B cell (primary cell): ENCODE measurements around the gene UCHL1. TPM values are rescaled to one million over a fixed set of nuclear protein-coding genes. Genes with fewer than 3 reads are reported as not detected.
A peak's percentile ranks its signal among the peaks of the same experiment; 100 is the strongest.

ENCODE experiments used
- ATAC-seq: fragments of 200-7000 bp; cut with Tn5 transposase; one replicate; pipeline ENCODE4 v1.10.0; 2021; ENCODE audit warnings: low read depth, mild to moderate bottlenecking, moderate number of reproducible peaks, moderate library complexity
- CTCF ChIA-PET: fragments of 350-600 bp; sonication (Branson Sonifier 250); formaldehyde crosslinking; loops from one replicate; lab custom pipeline; 2021; ENCODE audit warnings: antibody characterized with exemption, inconsistent platforms; lab: Charles Lee
- POLR2A ChIA-PET: fragments of 350-600 bp; sonication (Branson Sonifier 250); formaldehyde crosslinking; loops from one replicate; lab custom pipeline; 2021; ENCODE audit warnings: antibody characterized with exemption; lab: Charles Lee
- DNase-seq: peaks from one replicate; pipeline ENCODE4 v3.0.0; 2013
- H2AFZ ChIP-seq: 2 replicates; pipeline ENCODE4 v1.6.1; 2012; ENCODE audit warnings: mild to moderate bottlenecking, low read depth, low read length; ENCODE audit not compliant: insufficient read depth, poor library complexity, severe bottlenecking
- H3K27ac ChIP-seq, 2 donors: 1 replicate in 1 of 2; 2 replicates in 1 of 2; pipeline ENCODE4 v1.5.1; 2012 to 2013; ENCODE audit warnings: low read length in 2 of 2, mild to moderate bottlenecking in 2 of 2, moderate library complexity in 1 of 2
- H3K27me3 ChIP-seq, 4 experiments: fragments of 200-600 bp in 1 of 4; sonication (generic) in 1 of 4; replicated peaks in 1 of 4; 1 replicate in 2 of 4; 2 replicates in 2 of 4; pipeline versions ENCODE4 v1.6.1 to v1.7.0; 2013 to 2016; ENCODE audit warnings: low read length in 3 of 4, mild to moderate bottlenecking in 2 of 4, mixed read lengths in 1 of 4, moderate library complexity in 1 of 4; ENCODE audit not compliant: insufficient read depth in 4 of 4, control insufficient read depth in 3 of 4; ENCODE audit errors: control extremely low read depth in 1 of 4
- H3K36me3 ChIP-seq, 2 experiments: replicated peaks in 1 of 2; 1 replicate in 1 of 2; 2 replicates in 1 of 2; pipeline versions ENCODE4 v1.6.1 to v1.7.1; 2013; ENCODE audit warnings: low read length in 1 of 2; ENCODE audit not compliant: insufficient read depth in 2 of 2, control insufficient read depth in 1 of 2; ENCODE audit errors: control extremely low read depth in 1 of 2, extremely low read depth in 1 of 2
- H3K4me1 ChIP-seq, 2 donors: fragments of 200-600 bp in 1 of 2; sonication (generic) in 1 of 2; 1 replicate in 1 of 2; 2 replicates in 1 of 2; pipeline versions ENCODE4 v1.5.1 to v1.6.1; 2013 to 2017; ENCODE audit warnings: low read length in 2 of 2; ENCODE audit not compliant: control insufficient read depth in 2 of 2, insufficient read depth in 2 of 2
- H3K4me2 ChIP-seq: replicated peaks from 2 replicates; pipeline ENCODE3; 2012; ENCODE audit warnings: mild to moderate bottlenecking, low read depth, low read length; ENCODE audit not compliant: poor library complexity, severe bottlenecking
- H3K4me3 ChIP-seq, 5 experiments: fragments of 200-600 bp in 1 of 5; sonication (generic) in 1 of 5; 1 replicate in 3 of 5; 2 replicates in 2 of 5; pipeline versions ENCODE4 v1.5.1 to v1.7.0; 2011 to 2016; ENCODE audit warnings: low read length in 4 of 5, mild to moderate bottlenecking in 4 of 5, low read depth in 2 of 5, control low read depth in 1 of 5, moderate library complexity in 1 of 5; ENCODE audit not compliant: insufficient read depth in 1 of 5; ENCODE audit errors: control extremely low read depth in 1 of 5, extremely low read depth in 1 of 5
- H3K79me2 ChIP-seq: fragments of 200-600 bp; sonication (generic); one replicate; pipeline ENCODE4 v1.6.0; 2016; ENCODE audit warnings: low read length; ENCODE audit not compliant: control insufficient read depth, insufficient read depth
- H3K9ac ChIP-seq: fragments of 200-600 bp; sonication (generic); 2 replicates; pipeline ENCODE4 v1.6.1; 2017; ENCODE audit warnings: mild to moderate bottlenecking, low read length, moderate library complexity
- H3K9me3 ChIP-seq, 3 donors: one replicate each; pipeline versions ENCODE4 v1.6.1 to v1.7.1; 2013; ENCODE audit warnings: low read length in 2 of 3; ENCODE audit not compliant: control insufficient read depth in 2 of 3, insufficient read depth in 1 of 3; ENCODE audit errors: control extremely low read depth in 1 of 3
- H4K20me1 ChIP-seq: 2 replicates; pipeline ENCODE4 v1.6.0; 2012; ENCODE audit warnings: mild to moderate bottlenecking, low read length; ENCODE audit not compliant: insufficient read depth, control insufficient read depth, poor library complexity, severe bottlenecking
- H3K27ac Mint-ChIP-seq: one replicate; pipeline ENCODE4 v1.8.0; 2021; ENCODE audit warnings: mixed read lengths
- H3K27me3 Mint-ChIP-seq: one replicate; pipeline ENCODE4 v1.8.0; 2021; ENCODE audit warnings: mixed read lengths
- H3K4me1 Mint-ChIP-seq: one replicate; pipeline ENCODE4 v1.8.0; 2021; ENCODE audit warnings: mixed read lengths
- H3K4me3 Mint-ChIP-seq: one replicate; pipeline ENCODE4 v1.8.0; 2021; ENCODE audit warnings: mixed read lengths
- H3K9me3 Mint-ChIP-seq: one replicate; pipeline ENCODE4 v1.8.0; 2022; ENCODE audit warnings: mixed read lengths; ENCODE audit not compliant: insufficient read depth
- CTCF ChIP-seq: fragments of 200-600 bp; IDR thresholded peaks from one replicate; pipeline ENCODE4 v1.8.0; 2022; ENCODE audit warnings: antibody characterized with exemption, mild to moderate bottlenecking
- EZH2 ChIP-seq: IDR thresholded peaks from 2 replicates; pipeline ENCODE4 v1.6.1; 2012; ENCODE audit warnings: borderline replicate concordance, low read depth, mild to moderate bottlenecking, moderate library complexity, low read length; ENCODE audit not compliant: insufficient read depth, poor library complexity, severe bottlenecking
- WGBS: methylation state at CpG from one replicate; pipeline ENCODE4 v1.1.5; 2013; ENCODE audit warnings: missing lambda C conversion rate; ENCODE audit not compliant: insufficient coverage; 5-methylcytosine and 5-hydroxymethylcytosine counted together
- intact Hi-C: fragments of 100-400 bp; cut with micrococcal nuclease; formaldehyde crosslinking; loops from one replicate; pipeline ENCODE4 v1.10.0; 2022
- polyA plus RNA-seq: library from polyadenylated mRNA; depleted of rRNA; stranded (reverse); fragments of >200 nt; gene quantifications from 2 replicates; pipeline ENCODE4 v1.2.3, GENCODE V29; 2012
- total RNA-seq, 2 donors: library from RNA; stranded (reverse); fragments of 120-200 nt in 1 of 2; gene quantifications; 1 replicate in 1 of 2; 2 replicates in 1 of 2; pipeline versions ENCODE4 v1.2.3 to v1.2.4, GENCODE V29; 2013 to 2022

Gene UCHL1
- total and polyA plus RNA-seq, 2 donors (not counting 1 experiment from before 2014, with no cell fraction given): 0.47 to 0.84 TPM

DNA sequence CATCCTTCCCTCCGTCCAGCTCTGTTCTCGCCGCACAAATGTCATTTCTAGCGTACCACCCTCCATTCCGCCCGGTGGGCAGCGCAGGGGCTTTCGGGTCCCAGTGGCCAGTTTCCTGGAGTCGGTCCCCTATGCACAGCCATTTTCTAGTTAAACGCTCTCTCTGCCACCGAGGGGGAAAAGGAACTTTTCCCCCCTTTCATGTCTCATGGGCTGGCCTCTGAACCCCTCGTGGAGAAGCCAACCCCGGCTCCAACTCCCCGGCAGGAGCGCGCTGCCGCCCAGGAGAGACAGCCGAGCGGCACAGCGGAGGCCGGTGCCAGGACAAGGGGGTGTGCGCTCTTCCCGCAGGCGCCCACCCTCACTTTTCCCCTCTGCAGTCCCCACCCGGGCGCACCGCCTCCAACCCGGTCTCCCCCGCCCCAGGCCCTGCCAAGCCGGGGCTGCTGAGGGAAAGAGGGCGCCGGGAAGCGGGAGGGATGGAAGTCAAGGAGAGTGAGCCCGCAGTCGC lies 43.0 kb upstream of the UCHL1 start:
- CTCF ChIA-PET: interaction anchor here (1.6 kb wide), 1 partner anchor 9 kb away, joined by 4 read pairs; no protein-coding TSS in a partner anchor
- WGBS: 2% methylated on average over 25 of the region's 35 CpGs

More for the DNA sequence above, 43.0 kb upstream of the UCHL1 start:
- H3K4me1 ChIP-seq: peaks cover 21 to 22% of the 10 kb centered on the region in 2 donors
- H2AFZ ChIP-seq: peak overlapping the region; percentile 77
- H3K27ac ChIP-seq: no peak overlapping the region
- H3K9me3 ChIP-seq: peaks cover 0 to 6% (median 0%) of the 10 kb centered on the region in 3 donors
- H3K27me3 Mint-ChIP-seq: peaks cover 60% of the 10 kb centered on the region
- no peak for ATAC-seq
- no peaks in the 10 kb centered on the region for H3K36me3 ChIP-seq
- peak overlapping the region in 2 of 5 experiments; percentile 54 to 58 for H3K4me3 ChIP-seq
- no peak for DNase-seq
- no peaks in the 10 kb centered on the region for H4K20me1 ChIP-seq
- H3K27me3 ChIP-seq: peaks cover 0 to 49% (median 31%) of the 10 kb centered on the region in 4 experiments
- TF ChIP-seq EZH2 (no peak), CTCF (no peak)
- intact Hi-C loops: no loop called here
- peak overlapping the region; percentile 45 for H3K9ac ChIP-seq
- H3K79me2 ChIP-seq: no peaks in the 10 kb centered on the region
- peaks cover 30% of the 10 kb centered on the region for H3K4me1 Mint-ChIP-seq
- no peaks in the 10 kb centered on the region for H3K9me3 Mint-ChIP-seq
- peak overlapping the region; percentile 79 for H3K4me2 ChIP-seq
- H3K4me3 Mint-ChIP-seq: peak overlapping the region; percentile 80
- POLR2A ChIA-PET: no interaction called here
- H3K27ac Mint-ChIP-seq: peak overlapping the region; percentile 32
